Effector CD8-positive, alpha-beta T cell (primary cell): ENCODE data around the gene DGLUCY.
"Not testable (repeated sequence)": the region's sequence is repeated elsewhere in the genome, so short reads cannot be mapped to it uniquely, and the experiment has no call there.

Experiments used
- DNase-seq: peaks from one replicate; lab custom pipeline; 2025; lab: John Stamatoyannopoulos, UW

Gene DGLUCY

DNA sequence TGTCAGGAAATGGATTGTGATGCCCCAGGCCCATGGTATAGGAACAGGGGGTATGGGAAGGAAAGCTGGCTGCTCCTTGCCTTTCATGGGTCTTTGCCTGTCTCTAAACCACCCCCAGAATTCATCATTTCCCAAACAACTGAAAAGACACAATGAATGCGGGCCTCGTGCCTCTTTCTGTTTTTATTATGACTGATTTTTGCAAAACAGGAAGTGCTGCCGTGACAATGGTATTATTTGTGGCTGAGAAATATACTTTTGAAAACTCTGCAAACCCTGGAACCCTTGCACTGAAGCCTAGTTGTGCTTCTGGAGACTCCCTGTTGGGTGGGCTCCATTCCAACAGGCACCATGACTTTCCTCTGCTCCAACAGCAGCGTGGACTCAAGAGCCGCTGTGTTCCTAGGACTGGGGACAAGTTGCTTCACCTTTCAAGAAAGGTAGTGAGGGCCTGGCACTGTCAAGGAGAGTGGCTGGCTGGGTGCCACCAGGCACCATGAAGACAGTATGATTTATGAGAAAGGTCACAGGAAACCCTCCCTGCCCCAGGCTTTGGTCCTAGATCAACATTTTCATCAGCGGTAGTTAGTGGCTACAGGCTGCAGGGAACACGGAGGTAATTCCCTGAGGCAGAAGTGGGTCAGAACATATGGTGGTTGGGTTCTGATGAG is 4.8 kb upstream of the DGLUCY start:
- DNase-seq = no peak

DNA sequence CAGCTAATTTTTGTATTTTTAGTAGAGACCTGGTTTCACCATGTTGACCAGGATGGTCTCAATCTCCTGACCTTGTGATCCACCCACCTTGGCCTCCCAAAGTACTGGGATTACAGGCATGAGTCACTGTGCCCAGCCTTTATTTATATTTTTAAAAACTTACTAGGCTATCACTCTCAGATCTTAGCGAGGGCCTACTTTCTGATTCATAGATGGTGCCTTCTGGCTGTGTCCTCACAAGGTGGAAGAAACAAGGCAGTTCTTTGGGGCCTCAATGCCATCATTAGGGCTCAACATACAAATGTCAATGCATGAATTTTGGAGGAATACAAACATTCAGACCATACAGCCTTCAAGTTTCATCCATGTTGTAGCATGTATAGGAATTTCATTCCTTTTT is 2.4 kb upstream of the DGLUCY start:
- no peak for DNase-seq

DNA sequence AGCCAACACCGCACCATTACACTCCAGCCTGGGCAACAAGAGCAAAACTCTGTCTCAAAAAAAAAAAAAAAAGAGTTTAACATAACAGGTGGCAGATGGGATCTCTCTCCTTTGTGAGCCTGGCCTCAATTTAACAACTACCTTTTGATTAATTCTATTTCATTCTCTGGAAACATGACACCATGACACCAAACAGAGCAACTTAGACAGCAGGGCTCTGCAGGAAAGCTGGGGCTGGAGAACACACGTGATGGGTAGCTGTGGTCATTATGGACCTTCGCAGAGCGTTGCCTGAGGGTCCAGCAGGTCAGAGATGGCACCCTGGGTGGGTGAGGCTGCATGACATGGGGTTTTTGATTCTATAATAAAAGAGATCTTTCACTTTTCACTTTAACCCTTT is 1.7 kb upstream of the DGLUCY start:
- DNase-seq = no peak

DNA sequence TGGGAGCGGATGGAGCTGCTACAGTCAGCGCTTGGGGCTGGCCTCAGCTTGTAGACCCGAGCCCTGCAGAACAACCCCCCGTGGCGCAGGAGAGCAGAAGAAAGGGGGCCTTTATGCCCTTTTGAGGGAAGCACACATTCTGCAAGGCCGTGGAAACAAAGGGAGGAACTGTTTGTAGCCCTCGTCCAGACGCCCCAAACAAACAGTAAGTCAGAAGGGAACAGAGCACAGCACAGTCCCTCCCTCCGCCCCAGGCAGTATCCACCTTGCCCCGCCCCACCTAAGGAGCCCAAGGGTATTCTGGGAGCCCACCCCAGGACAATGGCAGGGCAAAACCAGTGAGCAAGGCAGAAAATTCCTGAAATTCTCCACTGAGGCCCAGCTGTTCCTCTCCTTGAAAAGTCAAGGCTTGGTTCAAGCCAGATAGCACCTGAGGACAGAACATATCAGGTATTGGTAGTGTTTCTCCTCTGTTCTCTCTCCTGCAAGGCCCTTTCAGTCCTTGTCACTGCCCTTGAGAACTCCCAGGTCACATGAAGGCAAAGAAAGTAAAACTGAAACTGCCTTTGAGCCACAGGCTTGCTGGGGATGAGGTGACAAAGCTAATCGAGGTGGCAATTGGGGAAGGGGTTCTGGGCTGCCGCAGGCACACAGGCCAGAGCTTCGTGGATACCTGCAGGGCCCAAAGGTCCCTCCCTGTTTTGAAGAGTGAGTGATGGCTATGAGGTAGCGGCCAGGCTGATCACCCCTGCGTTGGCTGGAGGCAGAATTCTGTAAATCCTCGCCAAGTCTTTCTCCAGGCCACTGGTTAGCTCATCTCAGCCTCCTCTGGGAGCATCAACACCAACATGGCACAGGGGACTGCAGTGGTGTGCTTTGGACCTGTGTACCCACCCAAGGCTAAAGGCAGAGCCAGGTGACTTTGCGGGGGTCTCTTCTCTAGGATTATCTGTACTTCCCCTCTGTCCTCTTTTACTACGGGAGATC is 499 bp downstream of the DGLUCY start:
- DNase-seq = peak; percentile 41

DNA sequence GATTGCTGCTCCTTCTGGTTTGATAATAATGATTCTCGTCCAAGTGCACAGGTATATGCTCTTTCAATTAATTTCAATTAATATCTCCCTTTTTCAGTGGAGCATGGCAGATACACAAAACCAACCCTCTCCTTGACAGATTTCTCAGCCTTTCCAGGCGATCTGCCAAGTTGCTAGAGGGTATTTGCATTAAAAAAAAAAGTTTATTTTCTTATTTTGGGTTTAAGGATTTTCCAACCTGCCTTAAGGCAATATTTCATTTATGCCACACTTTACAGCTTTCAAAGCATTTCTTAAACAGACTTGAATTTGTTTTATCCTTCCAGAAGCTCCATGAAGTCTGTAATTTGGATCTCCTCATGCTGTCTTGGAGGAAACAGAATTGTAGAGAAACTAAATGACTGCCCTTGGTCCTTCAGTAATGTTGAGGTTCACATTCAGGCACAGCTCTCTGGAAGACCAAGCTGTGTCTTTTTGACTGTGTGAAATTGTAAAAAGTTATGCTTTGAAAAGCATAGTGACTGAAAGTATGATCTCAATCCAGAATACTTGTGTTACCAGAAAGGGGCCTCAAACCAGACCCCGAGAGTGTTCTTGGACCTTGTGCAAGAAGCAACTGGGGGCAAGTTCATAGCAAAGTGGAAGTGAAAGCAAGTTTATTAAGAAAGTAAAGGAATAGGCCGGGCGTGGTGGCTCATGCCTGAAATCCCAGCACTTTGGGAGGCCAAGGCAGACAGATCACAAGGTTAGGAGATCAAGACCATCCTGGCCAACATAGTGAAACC is 2.3 kb downstream of the DGLUCY start:
- no peak for DNase-seq

DNA sequence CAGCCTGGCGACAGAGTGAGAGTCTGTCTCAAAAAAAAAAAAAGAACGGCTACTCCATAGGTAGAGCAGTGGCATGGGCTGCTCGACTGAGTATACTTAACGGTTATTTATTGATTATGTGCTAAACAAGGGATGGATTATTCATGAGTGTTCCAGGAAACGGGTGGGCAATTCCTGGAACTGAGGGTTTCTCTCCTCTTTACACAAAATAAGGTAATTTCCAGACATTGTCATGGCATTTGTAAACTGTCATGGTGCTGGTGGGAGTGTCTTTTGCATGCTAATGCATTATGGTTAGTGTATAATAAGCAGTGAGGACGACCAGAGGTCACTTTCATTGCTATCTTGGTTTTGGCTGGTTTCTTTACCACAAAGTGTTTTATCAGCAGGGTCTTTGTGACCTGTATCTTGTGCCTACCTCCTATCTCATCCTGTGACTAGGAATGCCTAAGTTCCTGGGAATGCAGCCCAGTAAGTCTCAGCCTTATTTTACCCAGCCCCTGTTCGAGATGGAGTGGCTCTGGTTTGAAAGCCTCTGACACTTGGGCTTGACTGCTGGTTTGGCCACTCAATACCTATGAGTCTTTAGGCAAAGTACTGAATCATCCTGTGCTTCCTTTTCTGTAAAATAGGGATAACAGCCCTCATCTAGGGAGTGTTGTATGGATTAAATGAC is 3.2 kb downstream of the DGLUCY start:
- no peak for DNase-seq

DNA sequence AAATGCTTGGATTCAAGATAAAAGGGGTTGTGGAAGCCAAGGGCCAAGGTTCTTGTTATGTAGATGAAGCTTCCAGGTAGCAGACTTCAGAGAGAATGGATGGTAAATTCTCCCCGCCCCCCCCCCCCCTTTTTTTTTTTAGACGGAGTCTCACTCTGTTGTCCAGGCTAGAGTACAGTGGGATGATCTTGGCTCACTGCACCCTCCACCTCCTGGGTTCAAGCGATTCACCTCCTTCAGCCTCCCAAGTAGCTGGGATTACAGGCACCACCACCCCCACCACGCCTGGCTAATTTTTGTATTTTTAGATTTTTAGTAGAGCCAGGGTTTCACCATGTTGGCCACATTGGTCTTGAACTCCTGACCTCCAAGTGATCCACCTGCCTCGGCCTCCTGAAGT is 4.1 kb downstream of the DGLUCY start:
- no peak for DNase-seq

DNA sequence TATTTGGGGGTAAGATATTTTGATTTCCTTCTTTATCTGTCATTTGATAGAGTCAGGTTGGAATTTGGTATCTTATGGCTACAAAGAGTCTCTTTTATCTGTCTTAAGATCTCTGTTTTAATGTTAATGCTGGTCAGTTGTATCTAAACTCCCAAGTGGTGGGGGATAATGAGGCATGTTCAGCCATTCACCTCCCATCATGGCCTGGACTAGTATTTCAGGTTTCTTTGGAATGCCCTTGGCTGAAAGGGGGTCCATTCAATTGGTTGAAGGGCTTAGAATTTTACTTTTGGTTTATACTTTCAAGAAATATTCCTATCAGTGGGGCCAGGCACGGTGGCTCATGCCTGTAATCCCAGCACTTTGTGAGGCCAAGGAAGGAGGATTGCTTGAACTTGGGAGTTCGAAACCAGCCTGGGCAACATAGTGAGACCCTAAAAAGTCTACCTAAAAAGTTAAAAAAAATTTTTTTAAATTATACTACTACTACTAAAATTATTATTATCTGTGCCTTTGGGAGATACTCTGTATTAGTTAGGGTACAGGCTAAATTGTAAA is 4.7 kb downstream of the DGLUCY start:
- no peak for DNase-seq

DNA sequence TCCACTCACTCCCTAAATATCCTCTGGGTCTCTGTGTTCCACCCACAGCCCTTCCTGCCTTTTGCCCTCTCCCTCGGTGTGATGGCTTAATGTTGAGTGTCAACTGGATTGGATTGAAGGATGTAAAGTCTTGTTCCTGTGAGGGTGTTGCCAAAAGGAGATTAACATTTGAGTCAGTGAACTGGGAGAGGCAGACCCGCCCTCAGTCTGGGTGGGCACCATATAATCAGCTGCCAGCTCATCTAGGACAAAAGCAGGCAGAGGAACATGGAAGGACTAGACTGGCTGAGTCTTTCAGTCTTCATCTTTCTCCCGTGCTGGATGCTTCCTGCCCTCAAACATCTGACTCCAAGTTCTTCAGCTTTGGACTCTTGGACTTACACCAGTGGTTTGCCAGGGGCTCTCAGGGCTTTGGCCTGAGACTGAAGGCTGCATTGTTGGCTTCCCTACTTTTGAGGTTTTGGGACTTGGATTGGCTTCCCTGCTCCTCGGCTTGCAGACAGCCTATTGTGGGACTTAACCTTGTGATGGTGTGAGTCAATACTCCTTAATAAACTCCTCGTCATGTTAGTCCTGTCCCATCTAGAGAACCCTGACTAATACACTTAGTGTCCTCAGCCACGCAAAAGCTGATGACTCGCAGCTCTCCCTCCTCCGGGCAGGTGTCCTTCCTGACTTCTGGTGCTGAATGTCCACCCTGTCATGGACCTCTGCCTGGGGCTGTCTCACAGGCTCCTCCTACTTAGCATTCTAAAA is 5.9 kb downstream of the DGLUCY start:
- DNase-seq = no peak

DNA sequence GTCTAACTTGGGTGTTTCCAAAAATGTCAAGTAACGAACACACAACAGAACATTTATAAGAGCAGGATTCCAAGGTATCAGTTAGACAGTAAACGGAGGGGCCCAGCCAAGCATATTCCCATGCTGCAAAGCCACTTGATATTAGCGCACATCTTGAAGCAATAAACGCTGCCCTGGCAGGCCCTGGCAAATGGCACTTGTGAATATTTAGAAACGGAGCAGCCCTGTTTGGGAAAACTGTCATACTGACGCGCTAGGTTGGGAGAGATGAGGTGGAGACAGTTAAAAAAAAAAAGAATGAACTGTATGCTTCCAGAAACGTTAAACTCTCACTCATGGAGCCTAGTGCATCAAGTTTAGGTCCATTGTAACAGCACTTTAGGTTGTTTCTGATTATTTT is 9.3 kb downstream of the DGLUCY start:
- DNase-seq = no peak

DNA sequence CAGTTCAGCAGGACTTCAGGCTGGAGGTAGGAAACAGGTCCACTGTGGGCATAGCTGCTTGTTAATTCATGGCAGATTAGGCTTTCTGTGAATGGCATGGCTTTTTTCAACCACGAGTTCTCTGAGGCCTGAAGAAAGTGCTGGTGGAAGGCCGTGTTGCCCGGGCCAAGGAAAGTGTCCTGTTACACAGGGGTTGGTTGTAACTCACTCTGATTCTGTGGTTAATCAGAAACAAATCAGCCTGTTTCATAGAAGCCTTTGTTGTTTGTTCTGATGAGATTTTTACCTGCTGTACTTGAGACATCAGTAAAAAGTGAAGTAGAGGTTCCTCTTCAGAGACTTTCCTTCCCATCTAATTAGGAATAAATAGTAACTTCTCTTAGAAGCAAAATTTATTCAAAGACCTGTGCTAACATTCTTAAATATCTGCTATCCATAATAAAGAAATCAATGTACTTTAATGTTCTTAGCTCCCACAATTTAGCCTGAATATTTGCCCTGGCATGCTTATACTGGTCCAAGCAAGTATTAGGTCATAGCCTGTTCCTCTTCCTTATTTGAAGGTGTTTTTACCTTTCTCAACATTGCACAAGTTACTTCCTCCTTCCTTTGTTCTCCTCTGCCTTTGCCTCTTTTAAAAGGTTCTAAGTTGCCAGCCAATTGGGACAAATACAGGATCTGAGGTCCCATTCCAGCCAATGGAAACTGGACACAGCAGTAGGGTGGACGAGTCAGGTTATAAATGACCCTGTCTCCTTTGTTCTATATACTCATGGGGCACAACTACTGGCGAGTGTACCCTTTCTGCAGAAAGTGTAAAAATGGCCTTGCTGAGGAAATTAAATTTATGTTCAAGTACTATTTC is 10.8 kb downstream of the DGLUCY start:
- not testable (repeated sequence) for DNase-seq

DNA sequence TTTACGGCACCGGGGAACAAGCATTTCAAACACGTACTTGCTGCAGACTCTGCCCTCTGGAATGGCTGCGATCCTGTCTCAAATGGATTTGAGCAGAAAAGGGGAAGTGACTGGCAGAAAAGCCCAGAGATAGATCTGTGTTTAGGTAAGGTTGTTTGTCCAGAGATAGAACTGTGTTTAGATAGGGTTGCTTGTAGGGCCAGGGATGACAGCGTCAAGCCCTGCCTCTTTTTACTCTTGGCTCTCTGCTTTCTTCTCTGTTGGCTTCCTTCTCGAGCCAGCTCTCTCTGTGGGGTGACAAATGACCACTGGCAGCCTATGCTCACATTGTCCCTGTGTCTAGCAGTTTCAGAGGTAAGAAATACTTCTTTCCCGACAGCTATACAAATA is 11.4 kb downstream of the DGLUCY start:
- no peak for DNase-seq

DNA sequence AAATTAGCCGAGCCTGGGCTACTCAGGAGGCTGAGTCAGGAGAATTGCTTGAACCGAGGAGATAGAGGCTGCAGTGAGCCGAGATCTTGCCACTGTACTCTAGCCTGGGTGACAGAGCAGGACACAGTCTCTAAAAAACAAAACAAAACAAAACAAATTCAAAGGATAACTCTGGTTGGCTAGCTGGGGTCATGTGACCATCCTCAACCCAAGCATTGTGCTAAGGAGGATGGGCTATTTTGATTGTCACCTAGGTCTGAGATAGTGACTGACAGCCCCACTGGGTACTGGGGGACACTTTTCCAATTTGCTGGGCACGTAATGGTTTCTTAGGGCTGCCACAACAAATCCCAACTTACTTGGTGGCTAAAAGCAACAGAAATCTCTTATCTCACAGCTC is 11.9 kb downstream of the DGLUCY start:
- DNase-seq = no peak

DNA sequence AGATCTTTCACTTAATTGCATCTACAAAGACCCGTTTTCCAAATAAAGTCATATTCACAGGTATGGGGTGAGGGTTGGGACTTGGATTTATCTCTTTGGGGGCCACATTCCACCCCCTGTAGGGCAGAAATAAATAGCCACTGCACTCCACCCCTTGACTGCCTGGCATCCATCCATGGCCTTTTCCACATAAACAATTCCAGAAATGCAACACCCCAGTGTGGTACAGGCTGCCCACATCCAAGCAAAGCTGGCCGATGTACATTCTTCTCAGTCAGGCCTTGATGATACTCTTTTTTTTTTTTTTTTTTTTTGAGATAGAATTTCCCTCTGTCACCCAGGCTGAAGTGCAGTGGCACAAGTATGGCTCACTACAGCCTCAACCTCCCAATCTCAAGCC is 12.9 kb downstream of the DGLUCY start:
- DNase-seq = no peak

DNA sequence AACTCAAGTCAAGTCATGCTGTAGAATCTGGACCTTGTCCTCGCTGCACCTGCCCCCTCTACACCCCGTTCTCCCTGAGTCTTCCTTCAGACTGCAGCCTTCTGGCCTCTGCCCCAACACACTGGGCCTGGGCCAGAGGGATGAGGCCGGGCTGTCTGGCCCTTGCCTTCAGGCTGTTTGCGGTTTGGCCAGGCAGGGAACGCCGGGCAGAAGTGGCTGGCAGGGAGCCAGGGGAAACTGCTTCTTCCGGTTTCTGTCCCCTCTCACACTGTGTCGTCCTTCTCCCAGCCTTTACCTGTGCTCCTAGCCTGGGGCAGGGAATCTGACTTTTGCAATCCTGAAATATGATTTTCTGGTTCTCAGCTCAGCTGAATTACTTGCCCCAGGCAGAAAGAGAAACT is 13.5 kb downstream of the DGLUCY start:
- DNase-seq = no peak

DNA sequence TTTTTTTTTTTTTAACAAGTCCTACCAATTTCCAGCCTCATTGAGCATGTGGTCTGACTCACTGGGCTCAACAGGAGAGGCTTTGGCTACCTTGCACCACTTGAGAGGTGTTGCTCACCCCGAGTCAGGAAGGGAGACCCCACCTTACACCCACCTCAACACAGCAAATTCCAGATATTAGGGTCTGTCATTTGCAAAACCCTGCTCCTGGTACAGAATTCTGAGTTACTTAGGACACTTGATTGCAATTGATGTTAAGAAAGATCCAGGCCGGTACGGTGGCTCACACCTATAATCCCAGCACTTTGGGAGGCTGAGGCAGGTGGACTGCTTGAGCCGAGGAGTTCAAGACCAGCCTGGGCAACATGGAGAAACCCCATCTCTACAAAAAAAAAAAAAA is 14.1 kb downstream of the DGLUCY start:
- DNase-seq = no peak

DNA sequence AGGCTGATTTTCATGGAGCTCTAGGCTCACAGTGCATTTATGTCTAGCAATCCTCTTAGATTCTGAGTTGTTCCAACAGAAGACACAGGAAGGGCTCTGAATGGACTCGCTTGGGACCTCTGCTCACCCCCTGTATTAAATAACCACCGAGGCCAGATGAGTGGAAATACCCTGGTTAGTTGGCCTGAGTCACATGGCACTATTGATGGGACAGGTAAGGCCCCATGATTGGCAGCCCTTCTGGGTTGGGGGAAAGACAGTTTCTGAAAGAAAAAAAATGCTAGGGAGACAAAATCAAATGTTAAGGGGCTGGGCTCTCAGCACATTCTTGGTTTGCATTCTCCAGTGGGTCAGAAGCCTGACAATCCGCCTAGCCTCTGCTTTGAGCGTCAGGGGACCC is 14.8 kb downstream of the DGLUCY start:
- DNase-seq = no peak

DNA sequence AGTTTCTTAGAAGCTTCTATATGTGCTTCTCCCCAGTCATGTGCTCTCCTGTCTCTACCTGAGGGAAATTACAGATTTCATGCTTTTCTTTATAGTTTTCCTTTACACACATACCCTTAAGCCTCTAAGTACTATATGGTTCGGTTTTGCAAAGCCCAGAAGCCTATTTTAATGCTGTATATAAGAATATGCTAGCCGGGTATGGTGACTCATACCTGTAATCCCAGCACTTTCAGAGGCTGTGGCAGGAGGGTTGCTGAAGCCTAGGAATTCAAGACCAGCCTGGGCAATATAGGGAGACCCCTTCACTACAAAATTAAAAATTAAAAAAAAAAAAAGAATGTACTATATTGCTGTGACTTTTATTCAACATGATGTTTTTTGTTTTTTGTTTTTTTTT is 15.4 kb downstream of the DGLUCY start:
- DNase-seq = no peak

DNA sequence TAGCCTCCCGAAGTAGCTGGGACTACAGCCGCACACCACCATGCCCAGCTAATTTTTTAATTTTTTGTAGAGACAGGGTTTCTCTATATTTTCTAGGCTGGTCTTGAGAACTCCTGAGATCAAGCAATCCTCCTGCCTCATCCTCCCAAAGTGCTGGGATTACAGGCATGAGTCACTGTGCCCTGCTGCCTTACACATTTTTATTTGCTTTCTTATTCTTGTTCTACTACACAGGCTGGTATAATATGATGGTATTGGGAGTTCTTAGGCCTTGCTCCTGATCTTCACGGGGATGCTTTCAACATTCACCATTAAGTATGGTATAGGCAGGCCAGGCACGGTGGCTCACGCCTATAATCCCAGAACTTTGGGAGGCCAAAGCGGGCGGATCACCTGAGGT is 21.2 kb downstream of the DGLUCY start:
- DNase-seq = no peak
